WTC11 (cell line): ENCODE measurements around the gene CFAP58. TPM values are rescaled to one million over a fixed set of nuclear protein-coding genes. Genes with fewer than 3 reads are reported as not detected.

Experiments used
- ATAC-seq: fragments of 200-7000 bp; cut with Tn5 transposase; 2 replicates; pipeline ENCODE4 v1.10.0; 2021; ENCODE audit warnings: mild to moderate bottlenecking, moderate library complexity
- CTCF ChIA-PET: fragments of 300-600 bp; sonication (Branson Sonifier 250); formaldehyde crosslinking; loops from one replicate; lab custom pipeline; 2021; ENCODE audit warnings: antibody characterized with exemption; lab: Charles Lee
- POLR2A ChIA-PET: fragments of 350-600 bp; sonication (Branson Sonifier 250); formaldehyde crosslinking; loops from one replicate; lab custom pipeline; 2021; ENCODE audit warnings: antibody characterized with exemption; lab: Charles Lee
- DNase-seq: peaks from one replicate; pipeline ENCODE4 v3.0.0; 2021; ENCODE audit warnings: low spot score
- H3K27ac Mint-ChIP-seq: 2 replicates; pipeline ENCODE4 v1.8.0; 2021; ENCODE audit warnings: mixed read lengths
- H3K27me3 Mint-ChIP-seq: 2 replicates; pipeline ENCODE4 v1.8.0; 2021; ENCODE audit warnings: low read depth, mild to moderate bottlenecking, moderate library complexity, mixed read lengths
- H3K36me3 Mint-ChIP-seq: 2 replicates; pipeline ENCODE4 v1.8.0; 2021; ENCODE audit warnings: mixed read lengths
- H3K4me1 Mint-ChIP-seq: 2 replicates; pipeline ENCODE4 v1.8.0; 2022; ENCODE audit warnings: mixed read lengths
- H3K4me3 Mint-ChIP-seq: 2 replicates; pipeline ENCODE4 v1.8.0; 2021; ENCODE audit warnings: mild to moderate bottlenecking, moderate library complexity, mixed read lengths
- H3K9me3 Mint-ChIP-seq: 2 replicates; pipeline ENCODE4 v1.8.0; 2021; ENCODE audit warnings: mixed read lengths
- ARID4B ChIP-seq: sonication (generic); formaldehyde crosslinking; IDR thresholded peaks from 2 replicates; pipeline ENCODE4 v1.8.0; 2023; ENCODE audit warnings: missing genetic modification reagents, mild to moderate bottlenecking, borderline replicate concordance
- E2F4 ChIP-seq: sonication (generic); formaldehyde crosslinking; IDR thresholded peaks from 2 replicates; pipeline ENCODE4 v1.8.1; 2022; ENCODE audit warnings: low read depth, mild to moderate bottlenecking, moderate library complexity, missing genetic modification reagents, borderline replicate concordance
- EMX1 ChIP-seq: fragments of 250-450 bp; sonication (Bioruptor Pico); IDR thresholded peaks from 2 replicates; pipeline ENCODE4 v1.8.0; 2021; ENCODE audit warnings: mild to moderate bottlenecking
- GRHL2 ChIP-seq: fragments of 250-450 bp; sonication (Bioruptor Pico); IDR thresholded peaks from 2 replicates; pipeline ENCODE4 v1.8.0; 2022; ENCODE audit warnings: mild to moderate bottlenecking, moderate library complexity; ENCODE audit not compliant: insufficient replicate concordance, severe bottlenecking
- KAT7 ChIP-seq: sonication (generic); formaldehyde crosslinking; IDR thresholded peaks from 2 replicates; pipeline ENCODE4 v1.8.1; 2023; ENCODE audit warnings: missing genetic modification reagents, mild to moderate bottlenecking, borderline replicate concordance
- MLX ChIP-seq: sonication (generic); formaldehyde crosslinking; IDR thresholded peaks from 2 replicates; pipeline ENCODE4 v1.8.1; 2023; ENCODE audit warnings: mild to moderate bottlenecking, missing genetic modification reagents, moderate library complexity
- RORB ChIP-seq: fragments of 250-450 bp; sonication (Bioruptor Pico); IDR thresholded peaks from 2 replicates; pipeline ENCODE4 v1.9.0; 2021; ENCODE audit warnings: mild to moderate bottlenecking
- SMAD4 ChIP-seq: sonication (generic); formaldehyde crosslinking; IDR thresholded peaks from 2 replicates; pipeline ENCODE4 v1.8.0; 2022; ENCODE audit warnings: mild to moderate bottlenecking, missing genetic modification reagents
- SP1 ChIP-seq: sonication (generic); formaldehyde crosslinking; conservative IDR thresholded peaks from 2 replicates; pipeline ENCODE4 v1.8.1; 2022; ENCODE audit warnings: missing genetic modification reagents
- TEAD1 ChIP-seq: sonication (generic); formaldehyde crosslinking; IDR thresholded peaks from 2 replicates; pipeline ENCODE4 v1.8.0; 2022; ENCODE audit warnings: mild to moderate bottlenecking, missing genetic modification reagents
- ZNF138 ChIP-seq: sonication (generic); formaldehyde crosslinking; conservative IDR thresholded peaks from 2 replicates; pipeline ENCODE4 v1.8.1; 2022; ENCODE audit warnings: mild to moderate bottlenecking, moderate library complexity, missing genetic modification reagents
- ZNF219 ChIP-seq: sonication (generic); formaldehyde crosslinking; IDR thresholded peaks from 2 replicates; pipeline ENCODE4 v1.8.0; 2023; ENCODE audit warnings: missing genetic modification reagents, mild to moderate bottlenecking, borderline replicate concordance
- ZNF263 ChIP-seq: sonication (generic); formaldehyde crosslinking; IDR thresholded peaks from 2 replicates; pipeline ENCODE4 v1.8.1; 2022; ENCODE audit warnings: low read depth, mild to moderate bottlenecking, moderate library complexity, missing genetic modification reagents
- total RNA-seq: library from RNA; stranded (reverse); gene quantifications from 3 replicates; pipeline ENCODE4 v1.2.3, GENCODE V29; 2021
- TF ChIP-seq, protein P1 (sequence below): sonication (generic); formaldehyde crosslinking; IDR thresholded peaks from 2 replicates; pipeline ENCODE4 v1.8.1; 2023; ENCODE audit warnings: mild to moderate bottlenecking, missing genetic modification reagents, moderate library complexity
- TF ChIP-seq, protein P2 (sequence below): fragments of 250-450 bp; sonication (Bioruptor Pico); conservative IDR thresholded peaks from 2 replicates; pipeline ENCODE4 v1.9.0; 2021; ENCODE audit warnings: mild to moderate bottlenecking
- TF ChIP-seq, protein P3 (sequence below): sonication (generic); formaldehyde crosslinking; IDR thresholded peaks from 2 replicates; pipeline ENCODE4 v1.8.0; 2022; ENCODE audit warnings: missing genetic modification reagents

The CFAP58 gene
- total RNA-seq, 1 experiment from 2014 or later: 1.0 TPM

GRCh38 chr10:104344219-104344618 is 9.4 kb upstream of the CFAP58 start:
- POLR2A ChIA-PET: no interaction called here
- no peak overlapping the region for H3K4me3 Mint-ChIP-seq
- TF ChIP-seq EMX1 (CRISPR knock-in tag) (no peak), RORB (CRISPR knock-in tag) (no peak), TEAD1 (CRISPR knock-in tag) (no peak), GRHL2 (no peak), SP1 (no peak), SMAD4 (no peak), MLX (CRISPR knock-in tag) (no peak)
- TF ChIP-seq, protein P1, sequence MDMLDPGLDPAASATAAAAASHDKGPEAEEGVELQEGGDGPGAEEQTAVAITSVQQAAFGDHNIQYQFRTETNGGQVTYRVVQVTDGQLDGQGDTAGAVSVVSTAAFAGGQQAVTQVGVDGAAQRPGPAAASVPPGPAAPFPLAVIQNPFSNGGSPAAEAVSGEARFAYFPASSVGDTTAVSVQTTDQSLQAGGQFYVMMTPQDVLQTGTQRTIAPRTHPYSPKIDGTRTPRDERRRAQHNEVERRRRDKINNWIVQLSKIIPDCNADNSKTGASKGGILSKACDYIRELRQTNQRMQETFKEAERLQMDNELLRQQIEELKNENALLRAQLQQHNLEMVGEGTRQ: no peak
- TF ChIP-seq, protein P2, sequence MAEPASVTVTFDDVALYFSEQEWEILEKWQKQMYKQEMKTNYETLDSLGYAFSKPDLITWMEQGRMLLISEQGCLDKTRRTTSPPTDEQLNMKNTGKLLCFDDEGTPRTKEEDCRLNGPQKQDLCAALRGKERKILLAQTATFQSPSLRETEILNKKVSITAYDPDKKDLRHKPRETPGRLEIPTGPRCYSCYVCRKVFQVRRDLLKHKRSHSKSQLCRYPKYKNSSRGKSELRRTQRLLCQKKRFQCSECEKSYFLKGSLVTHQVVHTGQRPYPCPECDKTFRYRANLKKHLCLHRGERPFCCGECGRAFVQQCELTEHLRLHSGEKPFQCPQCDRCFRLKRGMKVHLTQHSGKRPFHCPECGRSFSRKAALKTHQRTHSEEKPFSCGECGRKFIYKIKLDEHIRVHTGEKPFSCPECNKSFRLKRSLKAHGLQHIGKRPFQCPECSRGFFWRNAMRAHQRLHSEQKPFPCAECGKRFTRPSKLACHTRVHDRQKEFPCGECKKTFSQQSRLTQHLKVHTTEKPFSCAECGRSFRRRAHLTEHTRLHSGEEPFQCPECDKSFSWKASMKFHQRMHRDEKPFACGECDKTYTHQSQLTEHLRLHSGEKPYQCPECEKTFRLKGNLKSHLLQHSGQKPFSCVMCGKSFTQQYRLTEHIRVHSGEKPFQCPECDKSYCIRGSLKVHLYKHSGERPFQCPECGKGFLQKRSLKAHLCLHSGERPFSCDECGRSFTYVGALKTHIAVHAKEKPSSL: no peak
- TF ChIP-seq, protein P3, sequence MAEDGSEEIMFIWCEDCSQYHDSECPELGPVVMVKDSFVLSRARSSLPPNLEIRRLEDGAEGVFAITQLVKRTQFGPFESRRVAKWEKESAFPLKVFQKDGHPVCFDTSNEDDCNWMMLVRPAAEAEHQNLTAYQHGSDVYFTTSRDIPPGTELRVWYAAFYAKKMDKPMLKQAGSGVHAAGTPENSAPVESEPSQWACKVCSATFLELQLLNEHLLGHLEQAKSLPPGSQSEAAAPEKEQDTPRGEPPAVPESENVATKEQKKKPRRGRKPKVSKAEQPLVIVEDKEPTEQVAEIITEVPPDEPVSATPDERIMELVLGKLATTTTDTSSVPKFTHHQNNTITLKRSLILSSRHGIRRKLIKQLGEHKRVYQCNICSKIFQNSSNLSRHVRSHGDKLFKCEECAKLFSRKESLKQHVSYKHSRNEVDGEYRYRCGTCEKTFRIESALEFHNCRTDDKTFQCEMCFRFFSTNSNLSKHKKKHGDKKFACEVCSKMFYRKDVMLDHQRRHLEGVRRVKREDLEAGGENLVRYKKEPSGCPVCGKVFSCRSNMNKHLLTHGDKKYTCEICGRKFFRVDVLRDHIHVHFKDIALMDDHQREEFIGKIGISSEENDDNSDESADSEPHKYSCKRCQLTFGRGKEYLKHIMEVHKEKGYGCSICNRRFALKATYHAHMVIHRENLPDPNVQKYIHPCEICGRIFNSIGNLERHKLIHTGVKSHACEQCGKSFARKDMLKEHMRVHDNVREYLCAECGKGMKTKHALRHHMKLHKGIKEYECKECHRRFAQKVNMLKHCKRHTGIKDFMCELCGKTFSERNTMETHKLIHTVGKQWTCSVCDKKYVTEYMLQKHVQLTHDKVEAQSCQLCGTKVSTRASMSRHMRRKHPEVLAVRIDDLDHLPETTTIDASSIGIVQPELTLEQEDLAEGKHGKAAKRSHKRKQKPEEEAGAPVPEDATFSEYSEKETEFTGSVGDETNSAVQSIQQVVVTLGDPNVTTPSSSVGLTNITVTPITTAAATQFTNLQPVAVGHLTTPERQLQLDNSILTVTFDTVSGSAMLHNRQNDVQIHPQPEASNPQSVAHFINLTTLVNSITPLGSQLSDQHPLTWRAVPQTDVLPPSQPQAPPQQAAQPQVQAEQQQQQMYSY: no peak
- TF ChIP-seq, all 79 proteins: peak for 0
- no peak for DNase-seq
- Mint-ChIP-seq H3K27ac (peak overlapping the region; percentile 15; the same call in 1 of the 2 replicates), H3K9me3 (no peaks in the 10 kb centered on the region), H3K4me1 (peaks cover 21% of the 10 kb centered on the region), H3K27me3 (no peaks in the 10 kb centered on the region), H3K36me3 (no peaks in the 10 kb centered on the region)
- ATAC-seq: no peak
- CTCF ChIA-PET: interaction anchor here (0.6 to 3.3 kb wide), 3 partner anchors 52 to 496 kb away, joined by 3 to 14 read pairs (median 3); no protein-coding TSS in a partner anchor

- CTCF ChIA-PET: no interaction called here
- no peaks in the 10 kb centered on the region for H3K36me3 Mint-ChIP-seq
- POLR2A ChIA-PET: no interaction called here
- no peak for DNase-seq
- H3K27ac Mint-ChIP-seq: no peak overlapping the region
- no peak overlapping the region for H3K4me3 Mint-ChIP-seq
- no peak for ATAC-seq
- peaks cover 9% of the 10 kb centered on the region for H3K4me1 Mint-ChIP-seq
- H3K9me3 Mint-ChIP-seq: no peaks in the 10 kb centered on the region
- H3K27me3 Mint-ChIP-seq: no peaks in the 10 kb centered on the region
- TF ChIP-seq ZNF138 (no peak), E2F4 (CRISPR knock-in tag) (no peak), ARID4B (CRISPR knock-in tag) (no peak), KAT7 (CRISPR knock-in tag) (no peak), ZNF263 (CRISPR knock-in tag) (no peak), ZNF219 (CRISPR knock-in tag) (no peak)
Observed at GRCh38 chr10:104345515-104345914, 8.1 kb upstream of the CFAP58 start.
